ENCODE results near the gene TBCEL. TPM values are rescaled to one million over a fixed set of nuclear protein-coding genes. Genes with fewer than 3 reads are reported as not detected.
A peak's percentile ranks its signal among the peaks of the same experiment; 100 is the strongest.
"Not testable (repeated sequence)": the region's sequence is repeated elsewhere in the genome, so short reads cannot be mapped to it uniquely, and the experiment has no call there.

The TBCEL gene
- total and polyA plus RNA-seq, 11 donors, result 3.0 to 40.5 (median 25.4) TPM

- Histone ChIP-seq H3K4me3 (no peak overlapping the region), H3K9me3 (no peaks in the 10 kb centered on the region), H3K4me1 (peaks cover 0 to 28% (median 13%) of the 10 kb centered on the region in 12 donors), H3K27me3 (no peaks in the 10 kb centered on the region), H3K36me3 (no peaks in the 10 kb centered on the region), H3K27ac (peak overlapping the region in 4 of 12 donors; percentile 6 to 31 (median 12))
- 31 to 53% (median 40%) methylated on average over 3 of the region's 3 CpGs for WGBS, 4 donors
- DNase-seq (no peak), ATAC-seq (peak; percentile 56 to 66 (median 64))
- intact Hi-C loops (cut with DNase I), result no loop called here
- TF ChIP-seq, protein P1, sequence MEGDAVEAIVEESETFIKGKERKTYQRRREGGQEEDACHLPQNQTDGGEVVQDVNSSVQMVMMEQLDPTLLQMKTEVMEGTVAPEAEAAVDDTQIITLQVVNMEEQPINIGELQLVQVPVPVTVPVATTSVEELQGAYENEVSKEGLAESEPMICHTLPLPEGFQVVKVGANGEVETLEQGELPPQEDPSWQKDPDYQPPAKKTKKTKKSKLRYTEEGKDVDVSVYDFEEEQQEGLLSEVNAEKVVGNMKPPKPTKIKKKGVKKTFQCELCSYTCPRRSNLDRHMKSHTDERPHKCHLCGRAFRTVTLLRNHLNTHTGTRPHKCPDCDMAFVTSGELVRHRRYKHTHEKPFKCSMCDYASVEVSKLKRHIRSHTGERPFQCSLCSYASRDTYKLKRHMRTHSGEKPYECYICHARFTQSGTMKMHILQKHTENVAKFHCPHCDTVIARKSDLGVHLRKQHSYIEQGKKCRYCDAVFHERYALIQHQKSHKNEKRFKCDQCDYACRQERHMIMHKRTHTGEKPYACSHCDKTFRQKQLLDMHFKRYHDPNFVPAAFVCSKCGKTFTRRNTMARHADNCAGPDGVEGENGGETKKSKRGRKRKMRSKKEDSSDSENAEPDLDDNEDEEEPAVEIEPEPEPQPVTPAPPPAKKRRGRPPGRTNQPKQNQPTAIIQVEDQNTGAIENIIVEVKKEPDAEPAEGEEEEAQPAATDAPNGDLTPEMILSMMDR (IDR thresholded peaks at IDR 0.05), result no peak
- TF ChIP-seq POLR2A (IDR thresholded peaks at IDR 0.05), result no peak
Measured at GRCh38 chr11:121029813-121030445, 6.0 kb downstream of the TBCEL start.

DNA sequence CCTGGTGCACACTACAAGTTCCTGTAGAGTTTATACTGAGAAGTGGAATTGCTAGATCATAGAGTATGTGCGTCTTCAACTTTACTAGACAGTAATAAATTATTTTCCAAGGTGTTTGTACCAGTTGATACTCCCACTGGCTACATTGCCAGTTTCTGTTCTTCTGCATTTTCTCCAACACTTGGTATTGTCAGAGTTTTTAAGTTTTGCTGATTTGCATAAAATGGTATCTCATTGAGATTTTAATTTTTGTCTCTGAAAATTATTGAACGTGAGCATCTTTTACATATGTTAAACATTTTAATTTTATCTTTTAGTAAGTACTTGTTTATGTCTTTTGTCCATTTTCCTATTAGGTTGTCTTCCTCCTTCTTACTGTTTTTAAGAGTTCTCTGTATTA lies 7.3 kb downstream of the TBCEL start:
- Histone ChIP-seq H3K27ac (no peak overlapping the region), H3K4me3 (no peak overlapping the region), H3K27me3 (no peaks in the 10 kb centered on the region), H3K36me3 (no peaks in the 10 kb centered on the region), H3K9me3 (no peaks in the 10 kb centered on the region), H3K4me1 (peaks cover 0 to 15% (median under 1%) of the 10 kb centered on the region in 12 donors)
- TF ChIP-seq, protein P1 (IDR thresholded peaks at IDR 0.05), result no peak
- TF ChIP-seq POLR2A (IDR thresholded peaks at IDR 0.05), result no peak
- WGBS, 4 donors, result 91 to 98% (median 98%) methylated on average over 2 of the region's 2 CpGs
- no peak for ATAC-seq
- DNase-seq, result no peak
- intact Hi-C loops (cut with DNase I), result no loop called here

DNA sequence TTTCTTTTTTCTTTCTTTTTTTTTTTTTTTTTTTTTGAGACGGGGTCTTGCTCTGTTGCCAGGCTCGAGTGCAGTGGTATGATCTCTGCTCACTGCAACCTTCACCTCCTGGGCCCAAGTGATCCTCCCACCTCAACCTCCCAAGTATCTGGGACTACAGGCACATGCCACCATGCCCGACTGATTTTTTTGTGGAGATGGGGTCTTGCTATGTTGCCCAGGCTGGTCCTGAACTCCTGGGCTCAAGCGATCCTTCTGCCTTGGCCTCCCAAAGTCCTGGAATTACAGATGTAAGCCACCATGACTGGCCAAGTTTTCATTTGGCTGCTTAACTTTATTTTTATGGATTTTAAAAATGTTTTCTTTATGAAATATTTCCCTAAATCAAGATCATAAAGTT lies 7.7 kb downstream of the TBCEL start:
- ATAC-seq, H3K36me3 ChIP-seq, H3K9me3 ChIP-seq, H3K4me3 ChIP-seq, H3K27me3 ChIP-seq, DNase-seq, H3K27ac ChIP-seq: not testable (repeated sequence)
- WGBS, 4 donors, result 96 to 100% (median 97%) methylated on average over 4 of the region's 4 CpGs
- intact Hi-C loops (cut with DNase I), result loop anchor here in 1 of 10 donors (2.0 kb wide), 1 partner anchor 51 kb away; no protein-coding TSS in a partner anchor
- peaks cover 0 to 15% (median 0%) of the 10 kb centered on the region in 12 donors for H3K4me1 ChIP-seq

- Histone ChIP-seq H3K4me3 (no peak overlapping the region), H3K27ac (no peak overlapping the region), H3K36me3 (no peaks in the 10 kb centered on the region), H3K4me1 (peaks cover 0 to 15% (median 0%) of the 10 kb centered on the region in 12 donors), H3K9me3 (no peaks in the 10 kb centered on the region), H3K27me3 (no peaks in the 10 kb centered on the region)
- DNase-seq (no peak), ATAC-seq (no peak)
- TF ChIP-seq, protein P1 (IDR thresholded peaks at IDR 0.05), result no peak
- TF ChIP-seq POLR2A (IDR thresholded peaks at IDR 0.05), result no peak
- WGBS, 4 donors, result 94 to 96% (median 95%) methylated on average over 3 of the region's 3 CpGs
- intact Hi-C loops (cut with DNase I), result loop anchor here in 1 of 10 donors (2.0 kb wide), 1 partner anchor 52 kb away; no protein-coding TSS in a partner anchor
Measured at GRCh38 chr11:121032546-121032945, 8.6 kb downstream of the TBCEL start.
